Esophagus muscularis mucosa (tissue), 4 donors: ENCODE data around the gene NR2E1. TPM values are rescaled to one million over a fixed set of nuclear protein-coding genes. Genes with fewer than 3 reads are reported as not detected.

ENCODE experiments used
- DNase-seq: peaks from one replicate; pipeline ENCODE4 v3.0.0-alpha.2; 2017; ENCODE audit errors: extremely low spot score
- H3K27ac ChIP-seq, 4 donors: fragments of 200-600 bp; sonication (generic); replicated peaks in 1 of 4; 1 replicate in 3 of 4; 2 replicates in 1 of 4; pipeline ENCODE4 v1.5.1; 2016 to 2019; ENCODE audit warnings: mild to moderate bottlenecking in 1 of 4
- H3K27me3 ChIP-seq, 4 donors: fragments of 200-600 bp; sonication (generic); one replicate each; pipeline versions ENCODE4 v1.5.1 to v1.6.0; 2016 to 2019
- H3K36me3 ChIP-seq, 4 donors: fragments of 200-600 bp; sonication (generic); one replicate each; pipeline ENCODE4 v1.5.1; 2016 to 2019
- H3K4me1 ChIP-seq, 4 donors: fragments of 200-600 bp; sonication (generic); one replicate each; pipeline ENCODE4 v1.5.1; 2016 to 2019
- H3K4me3 ChIP-seq, 4 donors: fragments of 200-600 bp; sonication (generic); 1 replicate in 2 of 4; 2 replicates in 2 of 4; pipeline ENCODE4 v1.5.1; 2016 to 2019; ENCODE audit warnings: mild to moderate bottlenecking in 4 of 4, moderate library complexity in 1 of 4
- H3K9me3 ChIP-seq, 4 donors: fragments of 200-600 bp; sonication (generic); 1 replicate in 3 of 4; 2 replicates in 1 of 4; pipeline ENCODE4 v1.5.1; 2016 to 2019
- EP300 ChIP-seq: sonication (generic); formaldehyde crosslinking; IDR thresholded peaks from one replicate; pipeline ENCODE4 v1.6.1; 2017; ENCODE audit warnings: antibody characterized with exemption
- POLR2A ChIP-seq: fragments of 450-650 bp; IDR thresholded peaks from one replicate; pipeline ENCODE4 v1.6.1; 2017; ENCODE audit warnings: antibody characterized with exemption, moderate library complexity, mild to moderate bottlenecking, low read depth
- POLR2AphosphoS5 ChIP-seq, 2 donors: sonication (generic); formaldehyde crosslinking; IDR thresholded peaks; one replicate each; pipeline ENCODE4 v1.6.1; 2017; ENCODE audit warnings: antibody characterized with exemption in 2 of 2
- WGBS: methylation state at CpG from one replicate; pipeline ENCODE4 v1.1.5; 2018; 5-methylcytosine and 5-hydroxymethylcytosine counted together
- intact Hi-C: fragments of 100-400 bp; cut with DNase I; formaldehyde crosslinking; loops from one replicate; pipeline ENCODE4 v1.15.1; 2023
- total RNA-seq, 4 donors: library from RNA; depleted of rRNA; stranded (reverse); fragments of >200 nt; gene quantifications; one replicate each; pipeline versions ENCODE4 v1.1.0 to v1.2.1, GENCODE V29; 2016
- TF ChIP-seq, protein P1 (sequence below), 3 experiments: fragments of 200-600 bp in 2 of 3; fragments of 450-650 bp in 1 of 3; sonication (generic) in 2 of 3; IDR thresholded peaks; one replicate each; pipeline ENCODE4 v1.5.1; 2017 to 2019; ENCODE audit warnings: antibody characterized with exemption in 3 of 3, mild to moderate bottlenecking in 2 of 3, moderate library complexity in 1 of 3

The NR2E1 gene
- total RNA-seq, 4 donors from 2014 or later, result not detected

- Histone ChIP-seq H3K4me1 (peaks cover 11 to 15% (median 12%) of the 10 kb centered on the region in 4 donors), H3K36me3 (no peaks in the 10 kb centered on the region), H3K27ac (no peak overlapping the region), H3K27me3 (peaks cover 6 to 91% (median 33%) of the 10 kb centered on the region in 4 donors), H3K9me3 (peaks cover 0 to 3% (median 0%) of the 10 kb centered on the region in 4 donors), H3K4me3 (no peak overlapping the region)
- WGBS, result 48% methylated on average over 4 of the region's 13 CpGs
- no peak for DNase-seq
- intact Hi-C loops, result no loop called here
- TF ChIP-seq POLR2A, result no peak
- TF ChIP-seq, protein P1, sequence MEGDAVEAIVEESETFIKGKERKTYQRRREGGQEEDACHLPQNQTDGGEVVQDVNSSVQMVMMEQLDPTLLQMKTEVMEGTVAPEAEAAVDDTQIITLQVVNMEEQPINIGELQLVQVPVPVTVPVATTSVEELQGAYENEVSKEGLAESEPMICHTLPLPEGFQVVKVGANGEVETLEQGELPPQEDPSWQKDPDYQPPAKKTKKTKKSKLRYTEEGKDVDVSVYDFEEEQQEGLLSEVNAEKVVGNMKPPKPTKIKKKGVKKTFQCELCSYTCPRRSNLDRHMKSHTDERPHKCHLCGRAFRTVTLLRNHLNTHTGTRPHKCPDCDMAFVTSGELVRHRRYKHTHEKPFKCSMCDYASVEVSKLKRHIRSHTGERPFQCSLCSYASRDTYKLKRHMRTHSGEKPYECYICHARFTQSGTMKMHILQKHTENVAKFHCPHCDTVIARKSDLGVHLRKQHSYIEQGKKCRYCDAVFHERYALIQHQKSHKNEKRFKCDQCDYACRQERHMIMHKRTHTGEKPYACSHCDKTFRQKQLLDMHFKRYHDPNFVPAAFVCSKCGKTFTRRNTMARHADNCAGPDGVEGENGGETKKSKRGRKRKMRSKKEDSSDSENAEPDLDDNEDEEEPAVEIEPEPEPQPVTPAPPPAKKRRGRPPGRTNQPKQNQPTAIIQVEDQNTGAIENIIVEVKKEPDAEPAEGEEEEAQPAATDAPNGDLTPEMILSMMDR (IDR thresholded peaks at IDR 0.05), result no peak
- TF ChIP-seq POLR2AphosphoS5 (IDR thresholded peaks at IDR 0.05), result no peak
- TF ChIP-seq EP300, result no peak
Observed at GRCh38 chr6:108123481-108123929, 42.3 kb upstream of the NR2E1 start.

DNA sequence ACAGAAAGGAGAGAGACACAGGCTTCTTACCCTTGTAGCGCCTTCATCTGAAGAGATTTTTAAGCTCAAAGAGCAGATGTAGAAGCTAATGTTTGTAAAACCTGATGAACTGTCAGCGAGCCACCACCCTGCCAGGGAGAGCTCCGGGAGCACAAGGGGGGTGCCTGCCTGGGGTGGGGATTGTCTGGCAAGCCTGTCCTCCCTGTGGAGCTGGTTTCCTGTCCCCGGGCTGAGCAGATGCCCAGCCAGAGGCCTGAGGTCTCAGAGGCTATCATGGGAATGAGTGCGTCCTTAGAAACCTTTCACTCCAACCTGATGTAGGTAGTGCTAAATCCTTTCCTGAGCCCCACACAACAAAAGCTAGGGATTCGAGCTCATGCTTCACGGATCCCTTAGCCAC, 41.9 kb upstream of the NR2E1 start:
- peaks cover 0 to 3% (median 0%) of the 10 kb centered on the region in 4 donors for H3K9me3 ChIP-seq
- no peaks in the 10 kb centered on the region for H3K36me3 ChIP-seq
- H3K4me3 ChIP-seq, result no peak overlapping the region
- WGBS, result 43% methylated on average over 5 of the region's 7 CpGs
- peaks cover 7 to 10% (median 8%) of the 10 kb centered on the region in 4 donors for H3K4me1 ChIP-seq
- intact Hi-C loops, result no loop called here
- no peak for TF ChIP-seq POLR2AphosphoS5 (IDR thresholded peaks at IDR 0.05)
- no peak for TF ChIP-seq POLR2A
- TF ChIP-seq EP300, result no peak
- TF ChIP-seq, protein P1 (IDR thresholded peaks at IDR 0.05), result no peak
- H3K27ac ChIP-seq, result no peak overlapping the region
- H3K27me3 ChIP-seq, result peaks cover 6 to 91% (median 28%) of the 10 kb centered on the region in 4 donors
- DNase-seq, result no peak

GRCh38 chr6:108127056-108127455, 38.8 kb upstream of the NR2E1 start:
- intact Hi-C loops, result no loop called here
- Histone ChIP-seq H3K36me3 (no peaks in the 10 kb centered on the region), H3K27ac (no peak overlapping the region), H3K4me3 (no peak overlapping the region), H3K4me1 (no peaks in the 10 kb centered on the region), H3K9me3 (peaks cover 0 to 3% (median 0%) of the 10 kb centered on the region in 4 donors), H3K27me3 (peaks cover 0 to 70% (median 12%) of the 10 kb centered on the region in 4 donors)
- TF ChIP-seq POLR2AphosphoS5 (IDR thresholded peaks at IDR 0.05), result no peak
- TF ChIP-seq, protein P1 (IDR thresholded peaks at IDR 0.05), result no peak
- TF ChIP-seq EP300, result no peak
- TF ChIP-seq POLR2A, result no peak
- no peak for DNase-seq
- WGBS, result 100% methylated on average over 1 of the region's 1 CpG

GRCh38 chr6:108127826-108128225, 38.0 kb upstream of the NR2E1 start:
- intact Hi-C loops, result no loop called here
- Histone ChIP-seq H3K4me1 (no peaks in the 10 kb centered on the region), H3K36me3 (no peaks in the 10 kb centered on the region), H3K27me3 (peaks cover 0 to 65% (median 12%) of the 10 kb centered on the region in 4 donors), H3K27ac (no peak overlapping the region), H3K9me3 (peaks cover 0 to 3% (median 0%) of the 10 kb centered on the region in 4 donors), H3K4me3 (no peak overlapping the region)
- WGBS, result 79% methylated on average over 2 of the region's 2 CpGs
- TF ChIP-seq EP300, result no peak
- no peak for TF ChIP-seq POLR2A
- no peak for TF ChIP-seq POLR2AphosphoS5 (IDR thresholded peaks at IDR 0.05)
- TF ChIP-seq, protein P1 (IDR thresholded peaks at IDR 0.05), result no peak
- no peak for DNase-seq

- Histone ChIP-seq H3K9me3 (no peaks in the 10 kb centered on the region), H3K27me3 (peaks cover 0 to 55% (median 4%) of the 10 kb centered on the region in 4 donors), H3K36me3 (no peaks in the 10 kb centered on the region), H3K27ac (no peak overlapping the region), H3K4me1 (peaks cover 10 to 13% (median 12%) of the 10 kb centered on the region in 4 donors), H3K4me3 (no peak overlapping the region)
- DNase-seq, result no peak
- intact Hi-C loops, result no loop called here
- TF ChIP-seq POLR2A (no peak), EP300 (no peak), POLR2AphosphoS5 (IDR thresholded peaks at IDR 0.05) (no peak)
- TF ChIP-seq, protein P1 (IDR thresholded peaks at IDR 0.05), result no peak
Observed at GRCh38 chr6:108130262-108130661, 35.6 kb upstream of the NR2E1 start.
